DMS 273 (cell line): Measurements from ENCODE around the gene PDCD1.

ENCODE experiments used
- DNase-seq: peaks from one replicate; lab custom pipeline; 2025; ENCODE audit not compliant: unreplicated experiment; lab: John Stamatoyannopoulos, UW

PDCD1 gene

DNA sequence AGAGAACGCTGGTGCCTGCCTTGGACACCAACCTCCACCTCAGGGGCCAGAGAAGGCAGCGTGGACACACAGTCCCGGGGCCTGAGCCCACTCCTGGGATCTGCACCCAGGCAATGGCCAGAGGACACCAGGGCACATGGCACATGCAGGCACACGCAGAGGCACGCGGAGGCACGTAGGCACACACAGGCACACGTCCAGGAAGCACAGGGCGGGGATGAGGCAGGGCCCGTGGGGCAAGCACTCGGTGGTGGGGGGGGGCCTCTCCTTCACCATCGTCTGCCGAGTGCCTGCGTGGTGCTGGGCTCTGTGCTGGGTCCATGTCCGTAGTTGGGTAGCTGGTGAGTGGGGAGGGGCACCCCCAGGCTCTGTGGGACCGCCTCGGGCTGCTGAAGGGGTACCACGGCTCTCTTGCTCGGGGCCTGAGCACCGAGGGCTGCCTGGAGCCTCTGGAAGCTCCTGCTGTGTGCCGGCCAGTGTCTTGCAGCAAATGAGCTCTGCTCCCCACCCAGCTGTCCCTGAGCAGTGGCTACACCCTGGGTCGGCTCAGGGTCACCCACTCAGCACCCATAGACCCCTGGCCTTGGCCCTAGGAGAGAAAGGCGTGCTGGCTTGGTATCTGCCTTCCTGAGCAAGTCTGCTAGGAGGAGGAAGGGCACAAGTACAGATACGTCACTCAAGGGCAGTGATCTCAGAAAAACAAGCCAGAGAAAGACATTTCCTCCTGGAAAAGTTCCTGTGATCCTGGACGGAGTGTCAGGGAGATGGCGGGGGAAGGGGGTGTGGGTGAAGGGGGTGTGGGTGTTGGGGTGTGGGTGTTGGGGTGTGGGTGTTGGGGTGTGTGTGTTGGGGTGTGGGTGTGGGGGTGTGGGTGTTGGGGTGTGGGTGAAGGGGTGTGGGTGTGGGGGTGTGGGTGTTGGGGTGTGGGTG, 37.3 kb upstream of the PDCD1 start:
- peak; percentile 40 for DNase-seq

- DNase-seq, result no peak
Observed at GRCh38 chr2:241895427-241895711, 36.7 kb upstream of the PDCD1 start.

DNA sequence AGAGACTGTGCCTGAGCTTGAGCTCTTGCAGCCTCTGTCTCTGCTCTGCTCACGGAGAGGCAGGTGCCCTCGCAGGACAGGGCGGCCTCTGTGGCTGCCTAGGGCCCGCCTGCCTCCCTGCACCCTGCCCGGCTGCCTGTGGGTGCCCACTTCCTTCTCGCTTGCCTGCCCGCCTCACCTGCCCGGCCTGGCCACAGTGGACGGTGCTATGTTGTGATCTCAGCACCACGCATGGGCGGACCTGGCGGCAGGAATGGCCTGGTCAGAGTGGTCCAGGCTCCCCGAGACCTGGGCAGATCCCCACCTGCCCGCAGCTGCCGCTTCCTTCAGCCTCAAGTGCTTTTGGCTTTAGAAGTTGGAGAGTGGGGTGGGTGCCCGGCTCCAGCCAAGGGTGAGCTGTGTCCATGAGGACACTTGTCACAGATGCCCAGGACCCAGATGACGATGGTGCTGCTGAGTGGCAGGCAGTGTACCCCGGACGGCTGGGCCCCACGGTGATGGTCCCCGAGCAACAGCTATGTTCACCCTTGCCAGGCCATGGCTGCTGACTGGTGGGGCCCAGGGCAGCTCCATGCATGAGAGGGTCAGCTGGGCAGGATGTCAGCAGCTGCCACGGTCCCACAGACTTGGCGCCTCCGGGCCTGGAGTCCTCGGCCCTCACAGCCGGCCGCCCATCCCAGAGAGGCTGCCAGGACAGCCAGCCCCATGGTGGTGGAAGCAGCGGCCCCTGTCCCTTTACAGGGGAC, 36.2 kb upstream of the PDCD1 start:
- no peak for DNase-seq

- no peak for DNase-seq
Observed at GRCh38 chr2:241894056-241894641, 35.5 kb upstream of the PDCD1 start.

DNA sequence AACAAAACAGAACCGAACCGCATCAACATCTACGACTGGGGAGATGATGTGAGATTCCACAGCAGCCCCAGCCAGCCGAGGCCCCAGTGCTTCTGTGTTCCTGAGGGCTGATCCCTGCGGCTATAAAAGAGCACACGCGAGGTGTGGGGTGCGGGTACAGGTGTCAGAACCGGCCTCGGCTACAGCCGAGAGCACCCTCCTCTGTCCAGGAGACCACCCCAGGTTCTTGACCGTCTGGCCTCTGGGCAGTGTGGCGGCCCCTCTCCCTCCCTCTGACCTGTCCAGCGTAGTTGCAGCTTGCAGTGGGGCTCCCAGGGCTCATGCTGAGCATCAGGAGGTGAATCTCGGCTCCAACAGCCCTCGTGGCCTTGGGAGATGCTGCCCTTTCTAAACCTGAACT, 34.6 kb upstream of the PDCD1 start:
- no peak for DNase-seq

GRCh38 chr2:241892299-241893137, 33.8 kb upstream of the PDCD1 start:
- no peak for DNase-seq

DNA sequence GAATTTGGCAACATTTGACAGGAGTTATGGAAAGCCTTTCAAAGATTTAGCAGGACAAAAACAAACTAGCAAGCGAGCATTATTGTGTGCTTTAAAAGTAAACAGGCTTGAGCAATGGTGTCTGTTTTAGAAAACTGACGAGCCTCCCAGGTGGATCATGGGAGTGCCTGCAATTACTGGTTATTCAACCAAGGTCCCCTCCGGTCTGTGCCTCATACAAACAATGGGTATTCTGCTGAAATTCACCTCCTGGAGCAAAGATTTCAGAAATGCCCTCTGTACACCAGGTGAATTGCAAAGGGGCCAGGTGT, 33.2 kb upstream of the PDCD1 start:
- no peak for DNase-seq

DNA sequence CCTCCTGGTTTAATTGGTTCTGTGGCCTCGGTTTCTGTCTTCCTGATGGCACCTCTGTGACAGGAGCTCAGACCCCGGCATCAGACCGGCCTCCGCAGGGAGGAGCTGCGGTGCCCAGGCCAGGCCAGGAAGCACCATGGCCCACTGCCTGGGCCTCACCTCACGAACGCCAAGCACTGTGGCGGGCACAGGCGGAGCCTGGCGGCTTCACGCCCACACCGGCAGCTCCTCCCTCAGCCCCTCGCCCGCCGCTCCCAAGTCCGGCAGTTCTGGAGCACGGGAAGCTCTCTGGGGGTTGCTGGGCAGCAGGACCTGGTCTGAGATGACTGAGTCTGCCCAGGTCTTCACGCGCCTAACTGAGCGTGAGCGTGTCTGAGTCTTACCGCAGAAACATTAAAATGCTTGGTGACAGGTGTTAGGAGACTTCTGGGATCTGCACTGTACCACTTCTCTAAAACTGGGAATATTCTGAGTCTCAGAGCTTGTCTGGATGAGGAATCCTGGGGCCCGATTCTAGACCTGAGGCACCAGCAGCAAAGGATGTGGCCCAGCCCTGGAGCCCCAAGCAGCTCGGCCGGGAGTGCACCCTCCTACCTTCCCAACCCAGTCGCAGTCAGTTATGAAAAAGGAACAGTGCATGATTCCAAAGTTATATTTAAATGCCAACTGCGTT, 32.8 kb upstream of the PDCD1 start:
- no peak for DNase-seq

- DNase-seq, result no peak
Observed at GRCh38 chr2:241890524-241891235, 32.0 kb upstream of the PDCD1 start.

GRCh38 chr2:241888641-241889040, 29.9 kb upstream of the PDCD1 start:
- no peak for DNase-seq

- DNase-seq, result no peak
Observed at GRCh38 chr2:241887806-241888522, 29.3 kb upstream of the PDCD1 start.

DNA sequence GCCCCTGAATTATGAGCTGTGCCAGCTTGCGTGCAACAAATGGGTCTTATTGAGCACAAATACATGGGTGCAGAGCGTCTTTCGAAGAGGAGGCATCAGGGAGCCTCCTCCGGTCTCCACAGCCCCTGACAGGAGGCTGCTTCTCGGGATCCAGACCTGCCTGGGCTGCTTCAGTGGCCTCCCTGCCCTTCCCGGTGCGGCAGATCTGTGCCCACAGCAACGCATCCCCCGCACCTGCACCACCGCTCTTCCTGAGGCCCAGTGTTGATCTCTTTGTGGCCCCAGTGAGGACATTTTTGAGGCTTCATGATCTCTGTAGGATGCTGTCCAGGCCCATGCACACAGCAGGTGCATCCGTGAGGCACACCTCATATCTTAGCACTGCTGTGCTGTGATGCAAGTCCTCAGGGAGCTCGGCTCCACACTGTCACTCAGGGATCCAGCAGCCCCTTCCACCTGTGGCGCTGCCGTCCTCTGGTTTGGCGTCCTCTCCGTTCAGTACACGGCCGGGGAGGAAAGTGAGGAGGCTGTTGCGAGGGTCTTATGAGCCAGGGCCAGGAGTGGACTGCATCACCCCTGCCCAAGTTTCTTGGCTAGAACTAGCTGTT, 28.2 kb upstream of the PDCD1 start:
- no peak for DNase-seq

DNA sequence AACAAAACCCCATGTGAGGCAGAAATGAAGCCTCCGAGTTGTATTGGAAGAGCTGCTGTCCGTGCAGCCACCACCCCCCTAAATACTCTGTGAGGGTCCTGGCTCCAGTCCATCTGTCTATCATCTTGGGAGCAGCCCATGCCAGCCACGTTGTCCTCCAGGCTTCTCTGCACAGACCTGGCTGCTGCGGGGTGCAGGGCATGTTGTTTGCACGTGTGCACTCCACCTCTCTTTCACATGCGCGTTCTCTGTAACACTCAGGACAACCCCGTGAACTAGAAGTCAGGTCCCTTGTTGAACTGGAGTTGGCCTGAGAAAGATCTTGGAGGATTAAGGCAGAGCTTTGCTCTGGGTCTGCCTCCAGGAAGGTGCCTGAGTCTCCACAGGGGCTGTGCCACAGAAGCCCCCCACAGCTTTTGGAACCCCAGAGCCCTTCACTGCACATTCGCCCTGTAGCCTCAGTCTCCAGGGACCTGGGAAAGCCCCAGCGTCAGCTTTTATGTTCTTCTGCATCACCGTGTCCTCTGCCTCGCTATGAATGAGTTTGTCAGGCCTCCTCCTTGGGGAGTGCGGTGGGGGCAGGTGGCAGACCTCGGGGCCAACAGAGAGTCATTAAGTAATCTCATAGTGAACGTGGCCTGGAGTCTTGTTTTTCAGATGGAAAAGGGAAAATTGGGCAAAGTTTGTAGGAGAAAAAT, 27.4 kb upstream of the PDCD1 start:
- peak; percentile 52 for DNase-seq

- peak; percentile 52 for DNase-seq
Observed at GRCh38 chr2:241885291-241885945, 26.7 kb upstream of the PDCD1 start.

DNA sequence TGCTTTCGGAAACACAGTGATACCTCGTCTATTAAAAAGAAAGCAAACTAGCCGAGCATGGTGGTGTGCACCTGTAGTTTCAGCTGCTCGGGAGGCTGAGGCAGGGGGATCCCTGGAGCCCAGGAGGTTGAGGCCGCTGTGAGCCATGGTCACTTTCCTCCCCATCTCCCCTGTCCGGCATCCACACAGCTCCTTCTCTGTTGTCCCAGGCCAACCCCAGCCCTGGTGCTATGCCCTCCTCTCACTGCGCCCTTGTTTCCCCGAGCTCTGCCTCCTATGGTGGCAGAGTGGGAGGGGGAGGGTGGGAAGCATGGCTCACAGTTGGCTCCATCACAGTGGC, 26.2 kb upstream of the PDCD1 start:
- no peak for DNase-seq

GRCh38 chr2:241882091-241882625, 23.5 kb upstream of the PDCD1 start:
- DNase-seq, result peak; percentile 72

GRCh38 chr2:241880311-241881073, 21.8 kb upstream of the PDCD1 start:
- DNase-seq, result no peak
